Stimulated activated CD4-positive, alpha-beta T cell treated with anti-CD3 and anti-CD28 coated beads, Interleukin-2, amount 100 ng/mL, for 4 hours (primary cell): Measurements from ENCODE around the gene IL13RA1.
"Not testable (repeated sequence)": the region's sequence is repeated elsewhere in the genome, so short reads cannot be mapped to it uniquely, and the experiment has no call there.

ENCODE experiments used
- DNase-seq: peaks from one replicate; pipeline ENCODE4 v3.0.0-alpha.2; 2020; ENCODE audit warnings: low read depth

Gene IL13RA1

DNA sequence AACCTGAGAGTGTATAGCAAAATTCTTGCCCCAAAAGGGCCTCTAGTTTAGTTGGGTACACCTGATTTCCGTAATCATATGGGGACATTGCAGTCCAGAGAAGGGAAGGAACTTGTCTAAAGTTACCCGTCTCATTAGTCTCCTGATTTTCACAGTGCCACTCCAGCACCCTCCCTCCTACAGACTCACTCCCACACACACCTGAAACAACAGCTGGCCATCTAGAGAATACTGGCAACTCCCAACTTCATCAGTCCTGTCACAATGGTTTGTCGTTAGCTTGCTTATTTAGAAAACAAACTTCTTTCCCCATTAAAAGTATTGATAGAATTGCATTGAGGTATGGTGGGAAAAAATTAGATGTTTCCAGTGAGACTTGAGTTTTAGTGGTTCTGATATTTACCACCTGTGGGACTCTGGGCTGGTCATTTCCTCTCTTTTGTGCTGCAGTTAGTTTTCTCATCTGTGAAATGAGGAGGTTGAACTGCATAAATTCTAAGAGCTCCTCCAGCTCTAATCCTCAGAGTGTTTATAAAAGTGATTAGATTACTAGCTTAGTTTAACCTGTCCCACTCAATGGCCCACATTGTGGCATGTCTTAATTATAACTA is 1.7 kb downstream of the IL13RA1 start:
- DNase-seq = no peak

DNA sequence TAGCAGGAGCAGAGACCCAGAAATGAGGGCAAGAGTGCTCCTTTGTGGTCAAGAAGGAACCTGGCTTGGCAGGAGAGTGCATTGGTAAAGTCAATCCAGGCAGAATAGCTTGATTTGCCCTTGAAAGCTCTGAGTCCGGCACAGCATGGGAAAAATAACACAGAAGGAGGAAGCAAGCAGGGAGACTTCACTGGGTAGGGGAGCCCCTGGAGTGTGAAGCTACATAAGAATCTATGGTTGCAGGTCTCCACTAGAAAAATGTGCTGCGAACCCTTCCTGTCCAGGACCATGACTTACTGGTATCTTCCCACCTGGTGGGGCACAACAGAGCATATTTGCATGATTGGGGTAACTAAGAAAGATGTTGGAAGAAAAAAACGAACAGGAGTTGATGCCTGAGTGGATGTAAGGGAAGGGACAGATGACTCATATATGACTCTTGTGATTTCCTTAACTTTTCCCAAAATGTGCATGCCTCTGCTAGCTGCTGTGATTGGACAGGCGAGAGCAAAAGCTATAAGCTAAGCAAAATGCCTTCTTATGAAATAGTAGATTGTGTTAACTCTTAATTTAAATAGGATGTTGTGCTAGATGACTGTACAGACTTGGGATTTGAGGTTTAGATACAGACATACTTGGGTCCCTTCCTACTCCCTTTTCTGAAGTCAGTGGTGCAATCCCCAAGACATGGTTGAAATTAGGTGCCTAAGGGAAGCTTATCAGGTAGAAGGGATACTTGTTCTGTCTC is 3.3 kb downstream of the IL13RA1 start:
- DNase-seq = no peak

DNA sequence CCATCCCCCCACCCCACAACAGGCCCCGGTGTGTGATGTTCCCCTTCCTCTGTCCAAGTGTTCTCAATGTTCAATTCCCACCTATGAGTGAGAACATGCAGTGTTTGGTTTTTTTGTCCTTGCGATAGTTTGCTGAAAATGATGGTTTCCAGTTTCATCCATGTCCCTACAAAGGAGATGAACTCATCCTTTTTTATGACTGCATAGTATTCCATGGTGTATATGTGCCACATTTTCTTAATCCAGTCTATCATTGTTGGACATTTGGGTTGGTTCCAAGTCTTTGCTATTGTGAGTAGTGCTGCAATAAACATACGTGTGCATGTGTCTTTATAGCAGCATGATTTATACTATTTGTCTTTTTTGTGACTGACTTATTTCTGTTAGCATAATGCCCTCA is 5.1 kb downstream of the IL13RA1 start:
- not testable (repeated sequence) for DNase-seq

GRCh38 chrX:118734909-118735308 is 7.5 kb downstream of the IL13RA1 start:
- no peak for DNase-seq

DNA sequence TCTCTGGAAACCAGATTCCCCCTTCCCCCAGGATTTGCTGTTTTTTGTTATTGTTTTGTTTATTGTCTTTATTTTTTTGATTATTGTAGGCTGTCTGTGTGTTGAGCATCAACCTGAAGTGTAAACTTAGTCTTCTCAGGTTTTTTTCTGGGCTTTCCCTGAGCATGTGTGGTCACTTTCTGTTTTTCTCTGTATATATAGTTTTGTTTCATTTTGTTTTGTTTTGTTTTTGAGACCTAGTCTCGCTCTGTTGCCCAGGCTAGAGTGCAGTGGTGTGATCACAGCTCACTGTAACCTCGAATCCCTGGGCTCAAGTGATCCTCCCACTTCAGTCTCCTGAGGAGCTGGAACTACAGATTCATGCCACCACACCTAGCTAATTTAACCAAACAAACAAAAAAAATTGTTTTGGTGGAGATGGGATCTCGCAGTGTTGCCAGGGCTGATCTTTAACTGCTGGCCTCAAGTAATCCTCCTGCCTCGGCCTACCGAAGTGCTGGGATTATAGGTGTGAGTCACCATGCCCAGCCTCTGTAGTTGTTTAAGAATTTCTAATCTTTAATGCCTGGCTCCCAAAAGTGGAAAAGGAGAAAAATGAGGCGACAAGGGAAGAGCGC is 9.1 kb downstream of the IL13RA1 start:
- DNase-seq = no peak

- DNase-seq = no peak
These were observed 12.2 kb downstream of the IL13RA1 start for GRCh38 chrX:118739577-118739976.

DNA sequence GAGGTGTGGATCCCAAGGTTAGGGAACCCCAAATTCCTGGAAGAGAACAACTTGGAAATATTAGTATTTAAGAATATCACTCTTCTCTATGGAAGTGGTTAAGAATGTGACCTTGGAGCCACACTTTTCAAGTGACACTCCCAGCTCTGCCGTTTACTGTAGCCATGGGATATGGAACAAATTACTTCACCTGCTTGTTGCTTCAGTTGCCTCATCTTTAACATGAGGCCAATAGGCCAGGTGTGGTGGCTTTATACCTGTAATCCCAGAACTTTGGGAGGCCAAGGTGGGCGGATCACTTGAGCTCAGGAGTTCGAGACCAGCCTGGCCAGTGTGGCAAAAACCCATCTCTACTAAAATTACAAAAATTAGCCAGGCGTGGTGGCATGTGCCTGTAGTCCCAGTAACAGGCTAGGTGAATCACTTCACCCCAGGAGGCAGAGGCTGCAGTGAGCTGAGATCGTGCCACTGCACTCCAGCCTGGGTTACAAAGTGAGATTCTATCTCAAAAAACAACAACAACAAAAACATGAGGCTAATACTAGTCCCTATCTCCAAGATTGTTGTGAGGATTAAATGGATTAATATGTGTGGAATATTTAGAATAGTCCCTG is 13.0 kb downstream of the IL13RA1 start:
- no peak for DNase-seq

DNA sequence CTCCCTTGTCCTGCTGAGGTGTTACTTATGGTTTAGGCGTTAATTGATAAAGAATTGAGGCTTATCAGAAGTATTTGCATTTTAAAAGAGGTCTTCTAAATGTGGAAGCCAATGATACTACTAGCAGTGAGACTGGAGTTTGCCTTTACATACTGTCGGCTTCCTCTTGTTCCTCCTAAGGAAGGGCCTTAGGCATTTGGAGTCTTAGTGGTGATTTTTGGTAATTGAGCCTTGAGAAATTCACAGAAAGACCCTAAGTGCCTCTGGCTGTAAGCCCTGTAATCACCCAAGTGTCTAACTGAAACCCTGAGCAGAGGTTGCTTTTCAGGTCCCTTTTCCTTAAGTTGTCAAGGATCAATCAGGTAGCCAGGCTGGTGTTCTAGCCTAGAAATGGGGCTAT is 14.8 kb downstream of the IL13RA1 start:
- no peak for DNase-seq

- DNase-seq = no peak
These were observed 18.2 kb downstream of the IL13RA1 start for GRCh38 chrX:118745570-118745969.

DNA sequence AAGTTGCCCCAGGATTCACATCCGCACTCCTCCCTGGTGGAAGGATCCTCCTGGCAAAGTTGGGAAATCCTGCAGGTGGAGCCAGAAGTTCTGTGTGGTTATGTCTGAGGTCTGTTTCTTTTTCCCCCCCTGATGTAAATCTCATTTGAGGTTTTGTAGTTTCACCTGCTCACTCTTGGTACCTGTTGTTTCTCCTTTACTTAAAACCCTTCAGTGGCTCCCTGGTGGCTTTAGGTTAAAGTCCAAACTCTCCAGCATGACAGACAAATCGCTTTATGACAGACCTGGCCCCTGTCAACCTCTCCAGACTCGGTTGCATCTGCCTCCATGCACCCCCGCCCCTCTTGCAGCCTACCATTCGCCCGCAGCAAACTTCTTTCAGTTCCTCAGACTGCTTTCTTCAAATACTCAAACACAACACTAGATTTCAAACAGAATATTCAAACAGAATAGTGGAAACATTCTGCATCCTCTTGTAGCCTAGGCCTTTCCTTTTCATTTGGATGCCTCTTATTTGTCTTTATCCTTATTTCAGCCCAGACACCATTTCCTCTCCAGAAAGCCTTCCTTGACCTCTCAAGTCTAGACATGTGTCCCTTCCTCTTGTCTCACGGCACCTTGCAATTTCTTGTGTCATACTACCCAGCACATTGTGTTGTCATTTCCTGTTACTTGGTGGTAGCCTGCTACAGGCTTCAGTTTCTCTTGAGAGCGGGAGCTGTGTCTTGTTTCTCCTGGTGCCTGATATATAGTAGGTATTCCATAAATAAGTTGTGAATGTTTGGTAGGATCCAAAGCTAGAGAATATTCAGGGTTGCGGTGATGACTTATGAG is 24.8 kb downstream of the IL13RA1 start:
- DNase-seq = no peak

DNA sequence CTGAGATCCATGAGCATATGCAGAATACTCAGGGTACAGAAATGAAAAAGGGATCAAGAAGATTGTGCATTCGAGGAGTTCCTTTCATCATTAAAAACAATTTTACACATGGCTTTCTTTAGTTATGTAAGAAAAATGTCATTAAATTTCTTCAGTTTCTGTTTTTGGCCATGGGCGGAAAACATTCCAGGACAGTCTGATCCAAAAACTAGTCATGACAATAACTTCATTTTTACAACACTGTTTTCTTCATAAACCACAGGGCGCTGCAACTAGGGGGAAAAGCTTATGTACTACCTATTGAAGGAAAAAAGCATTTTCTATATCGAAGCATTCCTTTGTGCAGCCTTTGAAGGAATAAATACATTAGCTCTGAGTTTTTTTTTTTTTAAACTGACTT is 28.2 kb downstream of the IL13RA1 start:
- DNase-seq = no peak

GRCh38 chrX:118756101-118756500 is 28.7 kb downstream of the IL13RA1 start:
- DNase-seq = no peak

DNA sequence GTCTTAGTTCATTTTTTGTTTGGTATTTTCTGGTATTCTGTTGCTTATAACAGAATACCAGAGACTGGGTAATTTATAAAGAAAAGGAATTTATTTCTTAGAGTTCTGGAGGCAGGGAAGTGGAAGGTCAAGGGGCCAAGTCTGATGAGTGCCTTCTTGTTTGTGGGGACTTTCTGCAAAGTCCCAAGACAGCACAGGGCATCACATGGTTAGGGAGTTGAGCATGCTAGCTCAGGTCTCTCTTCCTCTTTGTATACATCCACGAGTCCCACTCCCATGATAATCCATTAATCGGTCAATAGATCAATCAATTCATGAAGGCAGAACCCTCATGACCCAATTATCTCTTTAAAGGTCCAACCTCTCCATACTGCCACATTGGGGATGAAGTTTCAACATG is 31.1 kb downstream of the IL13RA1 start:
- DNase-seq = no peak

DNA sequence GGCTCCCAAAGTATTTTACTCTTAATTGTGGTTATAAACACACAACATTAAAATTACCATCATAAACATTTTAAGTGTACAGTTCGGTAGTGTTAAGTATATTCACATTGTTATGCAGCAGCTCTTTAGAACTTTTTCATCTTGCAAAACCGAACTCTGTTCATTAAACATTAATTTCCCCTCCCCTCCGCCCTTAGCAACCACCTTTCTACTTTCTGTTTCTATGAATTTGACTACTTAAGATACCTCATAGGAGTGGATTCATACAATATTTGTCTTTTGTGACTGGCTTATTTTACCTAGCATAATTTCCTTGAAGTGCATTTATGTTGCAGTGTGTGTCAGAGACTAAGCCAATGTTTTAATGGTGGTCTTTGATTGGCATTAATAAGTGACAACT is 32.6 kb downstream of the IL13RA1 start:
- DNase-seq = no peak

- no peak for DNase-seq
These were observed 34.7 kb downstream of the IL13RA1 start for GRCh38 chrX:118761939-118762707.

GRCh38 chrX:118763489-118763888 is 36.1 kb downstream of the IL13RA1 start:
- DNase-seq = no peak

DNA sequence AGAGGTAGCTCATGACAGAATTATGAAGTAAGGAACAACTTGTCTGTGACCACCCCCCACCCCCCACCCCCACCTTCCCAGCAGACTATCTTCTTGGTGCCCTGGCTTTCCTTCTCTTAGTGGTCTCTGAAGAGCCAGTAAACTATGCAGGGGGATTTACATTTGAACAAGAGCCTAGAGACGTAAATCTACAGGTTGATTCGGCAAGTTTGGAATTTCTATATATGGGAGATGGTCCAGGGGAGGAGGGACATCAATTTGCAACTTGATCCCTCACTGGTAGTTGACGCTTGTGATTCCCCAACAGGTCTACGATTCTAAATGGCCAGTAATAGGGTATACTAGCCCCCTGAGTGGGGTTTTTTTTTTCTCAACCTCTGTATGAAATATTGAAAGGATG is 36.7 kb downstream of the IL13RA1 start:
- DNase-seq = no peak

DNA sequence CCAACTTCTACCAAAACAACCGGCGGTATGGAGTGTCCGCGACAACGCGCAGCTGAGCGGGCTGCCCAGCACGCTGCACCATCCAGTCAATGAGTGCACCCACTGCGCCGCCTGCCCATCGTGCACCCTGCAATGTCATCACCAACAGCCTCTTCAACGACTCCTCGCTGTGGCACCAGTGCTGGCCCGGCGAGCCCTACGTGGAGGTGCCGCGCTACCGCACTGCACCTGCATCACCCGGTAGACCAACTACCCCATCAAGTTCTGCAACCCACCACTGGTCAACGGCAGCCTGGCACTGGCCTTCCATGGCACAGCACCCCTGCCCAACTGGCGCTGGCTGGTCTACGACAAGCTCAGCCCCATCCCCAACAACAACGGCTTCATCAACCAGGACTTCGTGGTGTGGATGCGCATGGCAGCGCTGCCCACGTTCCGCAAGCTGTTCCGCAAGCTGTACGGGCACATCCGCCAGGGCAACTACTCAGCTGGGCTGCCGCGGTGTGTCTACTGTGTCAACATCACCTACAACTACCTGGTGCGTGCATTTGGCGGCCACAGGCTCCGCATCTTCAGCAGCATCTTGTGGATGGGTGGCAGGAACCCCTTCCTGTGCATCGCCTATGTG is 42.8 kb downstream of the IL13RA1 start:
- DNase-seq = no peak

GRCh38 chrX:118772051-118772450 is 44.6 kb downstream of the IL13RA1 start:
- no peak for DNase-seq

GRCh38 chrX:118773782-118774181 is 46.4 kb downstream of the IL13RA1 start:
- no peak for DNase-seq

DNA sequence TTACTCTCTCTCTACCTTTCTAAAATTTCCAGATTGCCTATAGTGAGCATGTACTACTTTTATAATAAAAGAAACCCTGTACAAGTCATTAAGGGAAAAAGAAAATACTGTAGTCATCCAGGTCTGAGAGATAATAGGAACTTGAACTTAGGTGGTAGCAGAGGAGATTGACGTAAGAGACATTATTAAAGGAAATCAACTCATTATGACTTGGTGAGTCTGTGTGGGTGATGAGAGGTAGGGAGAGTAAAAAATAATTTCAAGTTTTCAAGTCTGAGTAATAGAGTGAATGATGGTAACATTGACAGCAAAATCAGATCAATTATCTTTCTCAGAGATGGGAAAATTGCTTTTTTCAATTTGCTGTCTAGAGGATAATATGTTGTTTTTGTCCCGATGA is 52.2 kb downstream of the IL13RA1 start:
- DNase-seq = no peak
